NCI-H187 treated with DMSO at 0.1 percent for 48 hours (cell line): ENCODE measurements around the gene CPA5.

ENCODE experiments used
- DNase-seq: peaks from one replicate; lab custom pipeline; 2025; lab: John Stamatoyannopoulos, UW

Gene CPA5

GRCh38 chr7:130379019-130379418 is 34.4 kb downstream of the CPA5 start:
- DNase-seq = no peak

GRCh38 chr7:130379532-130379920 is 34.9 kb downstream of the CPA5 start:
- DNase-seq = no peak

- DNase-seq = no peak
These were observed 35.6 kb downstream of the CPA5 start, which contains the start of gene CPA1 for GRCh38 chr7:130379921-130380860. TSS of gene CPA1 (plus strand) at chr7:130380494. CDS start at chr7:130380521, 27 bp downstream.

GRCh38 chr7:130380861-130381455 is 36.3 kb downstream of the CPA5 start:
- no peak for DNase-seq

GRCh38 chr7:130381468-130382312 is 37.1 kb downstream of the CPA5 start:
- no peak for DNase-seq

- no peak for DNase-seq
These were observed 38.8 kb downstream of the CPA5 start for GRCh38 chr7:130383187-130383980.

- no peak for DNase-seq
These were observed 39.8 kb downstream of the CPA5 start for GRCh38 chr7:130384371-130384801.

GRCh38 chr7:130384841-130385599 is 40.4 kb downstream of the CPA5 start:
- no peak for DNase-seq

- DNase-seq = no peak
These were observed 41.0 kb downstream of the CPA5 start for GRCh38 chr7:130385600-130386066.

- DNase-seq = no peak
These were observed 42.3 kb downstream of the CPA5 start for GRCh38 chr7:130386876-130387275.

GRCh38 chr7:130387306-130387627 is 42.7 kb downstream of the CPA5 start:
- DNase-seq = no peak

- no peak for DNase-seq
These were observed 43.2 kb downstream of the CPA5 start for GRCh38 chr7:130387628-130388403.

- DNase-seq = no peak
These were observed 44.1 kb downstream of the CPA5 start for GRCh38 chr7:130388671-130389070.

GRCh38 chr7:130390486-130390885 is 45.9 kb downstream of the CPA5 start:
- no peak for DNase-seq

GRCh38 chr7:130393101-130393561 is 48.5 kb downstream of the CPA5 start:
- DNase-seq = peak; percentile 87

- DNase-seq = no peak
These were observed 49.3 kb downstream of the CPA5 start for GRCh38 chr7:130393841-130394411.

GRCh38 chr7:130394421-130395195 is 50.0 kb downstream of the CPA5 start:
- DNase-seq = peak; percentile 46

GRCh38 chr7:130395421-130395820 is 50.8 kb downstream of the CPA5 start:
- no peak for DNase-seq

- DNase-seq = no peak
These were observed 51.5 kb downstream of the CPA5 start for GRCh38 chr7:130396109-130396508.
